ENCODE measurements around the gene P2RY6.

P2RY6 gene

GRCh38 chr11:73233211-73233610, 38.9 kb upstream of the P2RY6 start:
- Mint-ChIP-seq H3K4me3 (no peak overlapping the region), H3K9me3 (no peaks in the 10 kb centered on the region), H3K27ac (peak overlapping the region; percentile 22), H3K4me1 (peaks cover 2 to 11% of the 10 kb centered on the region in 2 donors), H3K36me3 (no peaks in the 10 kb centered on the region), H3K27me3 (peaks cover 0 to 11% of the 10 kb centered on the region in 2 donors)
- ATAC-seq (replicated peaks), result no peak
- DNase-seq, result no peak

DNA sequence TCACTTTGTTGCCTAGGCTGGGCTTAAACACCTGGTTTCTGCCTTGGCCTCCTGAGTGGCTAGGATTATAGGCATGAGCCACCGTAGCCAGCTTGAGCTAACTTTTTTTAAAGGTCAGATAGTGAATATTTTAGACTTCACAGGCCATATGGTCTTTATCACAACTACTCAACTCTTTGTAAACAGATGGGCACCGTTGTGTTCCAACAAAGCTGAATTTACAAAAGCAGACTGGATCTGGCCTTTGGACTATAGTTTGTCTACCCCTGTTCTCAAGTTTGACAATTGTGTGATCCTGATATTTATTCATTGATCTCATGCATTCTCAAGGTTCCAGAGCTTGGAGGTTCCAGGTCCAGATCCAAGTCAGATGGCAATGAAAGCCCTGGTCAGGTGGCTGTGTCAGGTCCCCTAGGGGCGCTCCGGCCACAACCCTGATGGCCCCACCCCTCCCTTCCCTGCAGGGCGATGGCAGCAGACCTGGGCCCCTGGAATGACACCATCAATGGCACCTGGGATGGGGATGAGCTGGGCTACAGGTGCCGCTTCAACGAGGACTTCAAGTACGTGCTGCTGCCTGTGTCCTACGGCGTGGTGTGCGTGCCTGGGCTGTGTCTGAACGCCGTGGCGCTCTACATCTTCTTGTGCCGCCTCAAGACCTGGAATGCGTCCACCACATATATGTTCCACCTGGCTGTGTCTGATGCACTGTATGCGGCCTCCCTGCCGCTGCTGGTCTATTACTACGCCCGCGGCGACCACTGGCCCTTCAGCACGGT, 38.3 kb upstream of the P2RY6 start:
- no peak for ATAC-seq (replicated peaks)
- Mint-ChIP-seq H3K36me3 (no peaks in the 10 kb centered on the region), H3K27me3 (peaks cover 1 to 10% of the 10 kb centered on the region in 2 donors), H3K27ac (no peak overlapping the region), H3K4me3 (no peak overlapping the region), H3K4me1 (peaks cover 2 to 13% of the 10 kb centered on the region in 2 donors), H3K9me3 (no peaks in the 10 kb centered on the region)
- no peak for DNase-seq

DNA sequence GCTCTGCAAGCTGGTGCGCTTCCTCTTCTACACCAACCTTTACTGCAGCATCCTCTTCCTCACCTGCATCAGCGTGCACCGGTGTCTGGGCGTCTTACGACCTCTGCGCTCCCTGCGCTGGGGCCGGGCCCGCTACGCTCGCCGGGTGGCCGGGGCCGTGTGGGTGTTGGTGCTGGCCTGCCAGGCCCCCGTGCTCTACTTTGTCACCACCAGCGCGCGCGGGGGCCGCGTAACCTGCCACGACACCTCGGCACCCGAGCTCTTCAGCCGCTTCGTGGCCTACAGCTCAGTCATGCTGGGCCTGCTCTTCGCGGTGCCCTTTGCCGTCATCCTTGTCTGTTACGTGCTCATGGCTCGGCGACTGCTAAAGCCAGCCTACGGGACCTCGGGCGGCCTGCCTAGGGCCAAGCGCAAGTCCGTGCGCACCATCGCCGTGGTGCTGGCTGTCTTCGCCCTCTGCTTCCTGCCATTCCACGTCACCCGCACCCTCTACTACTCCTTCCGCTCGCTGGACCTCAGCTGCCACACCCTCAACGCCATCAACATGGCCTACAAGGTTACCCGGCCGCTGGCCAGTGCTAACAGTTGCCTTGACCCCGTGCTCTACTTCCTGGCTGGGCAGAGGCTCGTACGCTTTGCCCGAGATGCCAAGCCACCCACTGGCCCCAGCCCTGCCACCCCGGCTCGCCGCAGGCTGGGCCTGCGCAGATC, 37.5 kb upstream of the P2RY6 start:
- H3K4me1 Mint-ChIP-seq, result peaks cover 2 to 19% of the 10 kb centered on the region in 2 donors
- no peak for ATAC-seq (replicated peaks)
- peaks cover 6% of the 10 kb centered on the region in 2 donors for H3K27me3 Mint-ChIP-seq
- DNase-seq, result no peak
- no peak overlapping the region for H3K4me3 Mint-ChIP-seq
- no peaks in the 10 kb centered on the region for H3K9me3 Mint-ChIP-seq
- H3K36me3 Mint-ChIP-seq, result no peaks in the 10 kb centered on the region
- no peak overlapping the region for H3K27ac Mint-ChIP-seq

DNA sequence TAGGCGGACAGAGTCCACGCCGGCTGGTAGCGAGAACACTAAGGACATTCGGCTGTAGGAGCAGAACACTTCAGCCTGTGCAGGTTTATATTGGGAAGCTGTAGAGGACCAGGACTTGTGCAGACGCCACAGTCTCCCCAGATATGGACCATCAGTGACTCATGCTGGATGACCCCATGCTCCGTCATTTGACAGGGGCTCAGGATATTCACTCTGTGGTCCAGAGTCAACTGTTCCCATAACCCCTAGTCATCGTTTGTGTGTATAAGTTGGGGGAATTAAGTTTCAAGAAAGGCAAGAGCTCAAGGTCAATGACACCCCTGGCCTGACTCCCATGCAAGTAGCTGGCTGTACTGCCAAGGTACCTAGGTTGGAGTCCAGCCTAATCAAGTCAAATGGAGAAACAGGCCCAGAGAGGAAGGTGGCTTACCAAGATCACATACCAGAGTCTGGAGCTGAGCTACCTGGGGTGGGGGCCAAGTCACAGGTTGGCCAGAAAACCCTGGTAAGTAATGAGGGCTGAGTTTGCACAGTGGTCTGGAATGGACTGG, 36.8 kb upstream of the P2RY6 start:
- no peak overlapping the region for H3K27ac Mint-ChIP-seq
- no peak for ATAC-seq (replicated peaks)
- no peak overlapping the region for H3K4me3 Mint-ChIP-seq
- peaks cover 0 to 19% of the 10 kb centered on the region in 2 donors for H3K4me1 Mint-ChIP-seq
- peaks cover 4 to 6% of the 10 kb centered on the region in 2 donors for H3K27me3 Mint-ChIP-seq
- H3K36me3 Mint-ChIP-seq, result no peaks in the 10 kb centered on the region
- H3K9me3 Mint-ChIP-seq, result no peaks in the 10 kb centered on the region
- DNase-seq, result no peak

DNA sequence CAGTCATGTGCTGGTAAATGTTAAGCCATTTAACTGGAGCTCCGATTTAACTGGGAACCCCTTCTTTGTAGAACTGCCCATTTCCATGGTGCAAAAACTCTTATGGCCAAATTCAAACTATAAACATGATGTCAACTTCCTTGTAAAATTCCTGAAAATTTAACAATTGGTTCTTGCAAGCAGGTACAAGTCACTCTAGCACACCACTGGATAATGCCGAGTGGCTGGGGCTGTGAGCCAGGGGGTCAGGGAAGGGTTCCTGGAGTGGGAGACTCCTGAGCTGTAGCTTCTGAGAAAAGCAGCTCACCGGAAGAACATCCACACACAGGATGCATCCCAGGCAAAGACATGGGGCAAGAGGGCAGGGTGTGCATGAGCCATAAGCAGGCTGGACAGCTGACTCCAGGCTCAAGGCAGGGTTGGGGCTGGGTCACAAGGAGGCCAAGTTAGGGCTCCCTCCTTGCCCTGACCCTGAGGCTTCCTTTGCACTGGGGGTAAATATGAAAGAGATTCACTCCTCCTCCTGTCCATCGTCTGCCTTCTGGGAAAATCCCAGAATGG, 35.9 kb upstream of the P2RY6 start:
- Mint-ChIP-seq H3K4me1 (peaks cover 0 to 19% of the 10 kb centered on the region in 2 donors), H3K27me3 (peaks cover 0 to 6% of the 10 kb centered on the region in 2 donors), H3K27ac (no peak overlapping the region), H3K9me3 (no peaks in the 10 kb centered on the region), H3K4me3 (no peak overlapping the region), H3K36me3 (no peaks in the 10 kb centered on the region)
- no peak for ATAC-seq (replicated peaks)
- no peak for DNase-seq

DNA sequence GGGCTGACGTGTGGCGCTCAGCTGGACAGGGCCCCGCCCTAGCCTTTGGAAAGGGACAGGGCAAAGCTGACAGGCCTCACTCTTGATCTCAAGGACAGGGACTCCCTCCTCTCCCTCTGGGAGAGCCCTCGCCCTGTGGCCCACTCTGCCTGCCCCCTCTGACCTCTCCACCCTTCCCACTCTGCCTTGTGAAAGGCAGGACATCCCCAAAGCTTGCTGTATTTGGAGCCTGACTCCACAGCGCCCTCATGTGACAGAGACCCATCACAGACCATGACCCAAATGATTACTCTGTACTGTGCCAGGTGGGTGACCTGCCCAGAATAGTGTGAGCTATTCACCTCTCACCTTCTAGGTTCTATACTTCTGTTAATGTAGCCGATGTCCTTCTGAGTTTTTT, 35.3 kb upstream of the P2RY6 start:
- no peak overlapping the region for H3K4me3 Mint-ChIP-seq
- peaks cover 0 to 19% of the 10 kb centered on the region in 2 donors for H3K4me1 Mint-ChIP-seq
- DNase-seq (peak; percentile 18), ATAC-seq (replicated peaks) (peak; percentile 87 to 88)
- no peak overlapping the region for H3K27ac Mint-ChIP-seq
- H3K27me3 Mint-ChIP-seq, result peaks cover 3 to 6% of the 10 kb centered on the region in 2 donors
- no peaks in the 10 kb centered on the region for H3K36me3 Mint-ChIP-seq
- no peaks in the 10 kb centered on the region for H3K9me3 Mint-ChIP-seq

- H3K4me3 Mint-ChIP-seq, result no peak overlapping the region
- H3K36me3 Mint-ChIP-seq, result no peaks in the 10 kb centered on the region
- H3K27ac Mint-ChIP-seq, result no peak overlapping the region
- DNase-seq (no peak), ATAC-seq (replicated peaks) (no peak)
- peaks cover 3 to 6% of the 10 kb centered on the region in 2 donors for H3K27me3 Mint-ChIP-seq
- peaks cover 5 to 25% of the 10 kb centered on the region in 2 donors for H3K4me1 Mint-ChIP-seq
- H3K9me3 Mint-ChIP-seq, result no peaks in the 10 kb centered on the region
Observed at GRCh38 chr11:73237471-73238290, 34.5 kb upstream of the P2RY6 start.

- H3K9me3 Mint-ChIP-seq, result no peaks in the 10 kb centered on the region
- peaks cover 3 to 6% of the 10 kb centered on the region in 2 donors for H3K27me3 Mint-ChIP-seq
- no peaks in the 10 kb centered on the region for H3K36me3 Mint-ChIP-seq
- DNase-seq, result no peak
- no peak overlapping the region for H3K4me3 Mint-ChIP-seq
- ATAC-seq (replicated peaks), result no peak
- peaks cover 6 to 32% of the 10 kb centered on the region in 2 donors for H3K4me1 Mint-ChIP-seq
- H3K27ac Mint-ChIP-seq, result no peak overlapping the region
Observed at GRCh38 chr11:73239111-73239521, 33.0 kb upstream of the P2RY6 start.

DNA sequence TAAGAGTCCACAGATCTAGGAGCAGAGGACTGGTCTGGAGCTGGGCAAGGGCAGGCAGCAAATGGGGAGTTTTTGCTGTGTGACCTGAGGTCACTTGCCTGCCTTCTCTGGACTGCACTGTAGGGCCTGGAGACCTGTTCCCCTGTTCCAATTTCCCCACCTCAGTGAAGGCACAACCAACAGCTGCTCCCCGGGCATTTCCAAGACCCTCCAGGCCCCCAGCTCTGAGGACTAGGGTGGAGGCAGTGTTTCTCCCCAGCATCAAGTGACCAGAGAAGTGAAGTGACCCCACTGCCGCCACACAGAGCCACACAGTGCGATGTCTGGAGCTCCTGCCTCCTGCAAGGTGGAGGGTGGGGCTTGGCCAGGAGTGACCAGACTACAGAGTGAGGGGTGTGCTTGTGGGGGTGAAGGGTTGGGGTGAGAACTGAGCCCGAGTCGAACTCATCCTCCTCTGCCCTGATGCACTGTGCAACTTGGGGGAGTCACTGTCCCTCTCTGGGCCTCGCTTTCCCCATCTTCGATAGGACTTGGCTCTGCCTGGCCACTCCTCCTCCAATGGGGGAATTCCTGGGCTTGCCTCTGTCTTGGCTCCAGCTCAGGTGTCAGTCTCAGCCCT, 32.5 kb upstream of the P2RY6 start:
- Mint-ChIP-seq H3K4me3 (no peak overlapping the region), H3K4me1 (peaks cover 6 to 32% of the 10 kb centered on the region in 2 donors), H3K36me3 (no peaks in the 10 kb centered on the region), H3K27ac (no peak overlapping the region), H3K9me3 (no peaks in the 10 kb centered on the region), H3K27me3 (peaks cover 3 to 6% of the 10 kb centered on the region in 2 donors)
- ATAC-seq (replicated peaks) (no peak), DNase-seq (no peak)

- no peak for DNase-seq
- ATAC-seq (replicated peaks), result no peak
- Mint-ChIP-seq H3K9me3 (no peaks in the 10 kb centered on the region), H3K36me3 (no peaks in the 10 kb centered on the region), H3K27me3 (peaks cover 3 to 6% of the 10 kb centered on the region in 2 donors), H3K4me3 (no peak overlapping the region), H3K4me1 (peaks cover 6 to 32% of the 10 kb centered on the region in 2 donors), H3K27ac (no peak overlapping the region)
Observed at GRCh38 chr11:73240190-73240781, 31.9 kb upstream of the P2RY6 start.

- no peak for ATAC-seq (replicated peaks)
- peaks cover 6 to 32% of the 10 kb centered on the region in 2 donors for H3K4me1 Mint-ChIP-seq
- no peaks in the 10 kb centered on the region for H3K36me3 Mint-ChIP-seq
- H3K27ac Mint-ChIP-seq, result no peak overlapping the region
- H3K4me3 Mint-ChIP-seq, result no peak overlapping the region
- DNase-seq, result no peak
- no peaks in the 10 kb centered on the region for H3K9me3 Mint-ChIP-seq
- peaks cover 3 to 6% of the 10 kb centered on the region in 2 donors for H3K27me3 Mint-ChIP-seq
Observed at GRCh38 chr11:73241300-73241699, 30.8 kb upstream of the P2RY6 start.

DNA sequence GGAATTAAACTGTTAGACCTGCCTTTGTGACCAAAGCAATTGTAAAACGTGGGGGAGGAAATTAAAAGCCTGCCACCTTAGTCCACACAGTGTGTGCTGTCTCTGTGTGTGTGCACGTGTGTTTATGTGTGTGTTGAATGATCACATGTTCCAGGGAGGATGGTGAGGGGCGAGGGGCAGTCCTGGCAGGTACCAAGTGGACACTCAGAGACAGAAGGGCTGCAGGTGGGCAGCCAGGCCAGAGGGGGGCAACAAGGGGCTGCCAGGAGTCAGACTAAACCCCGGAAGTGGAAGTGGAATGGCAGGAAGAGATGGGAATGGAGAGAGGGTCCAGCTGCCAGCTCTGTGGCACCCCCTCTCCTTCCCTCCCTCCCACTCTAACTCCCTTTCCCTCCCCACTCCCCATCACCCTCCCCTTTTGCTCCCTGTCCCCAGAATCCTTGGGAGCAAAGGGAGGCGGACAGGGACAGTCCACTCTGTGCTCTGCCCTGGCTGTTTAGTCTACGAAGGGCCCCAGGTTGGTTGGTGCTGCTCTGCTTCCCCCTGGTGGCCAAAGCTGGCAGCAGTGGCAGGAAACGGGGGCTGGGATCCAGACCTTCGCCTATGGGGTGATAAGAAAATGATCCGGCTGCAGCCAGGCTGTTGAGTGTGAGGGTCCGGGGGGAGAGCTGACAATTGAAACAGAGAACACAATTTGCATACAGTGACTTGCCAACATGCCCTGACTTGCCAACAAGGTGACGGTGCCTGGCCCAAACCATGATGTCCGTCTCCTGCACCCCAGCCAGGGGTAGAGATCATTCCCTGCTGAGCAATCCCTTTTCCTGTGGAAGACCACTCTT, 29.7 kb upstream of the P2RY6 start:
- ATAC-seq (replicated peaks) (peak; percentile 94 to 95), DNase-seq (peak; percentile 69)
- Mint-ChIP-seq H3K27me3 (peaks cover 3 to 6% of the 10 kb centered on the region in 2 donors), H3K4me3 (peak overlapping the region; percentile 50 to 66), H3K4me1 (peaks cover 6 to 28% of the 10 kb centered on the region in 2 donors), H3K27ac (peak overlapping the region; percentile 83), H3K36me3 (no peaks in the 10 kb centered on the region), H3K9me3 (no peaks in the 10 kb centered on the region)

Data from stimulated activated naive B cell treated with anti-CD40 and anti-IgM and Interleukin-4, amounts not matched to agents 10 μg/mL and 1 μg/mL and 100 μg/mL, for 72 hours (primary cell).